OCI-LY1 (cell line): ENCODE results near the gene SLC35G2.
"Not testable (repeated sequence)": the region's sequence is repeated elsewhere in the genome, so short reads cannot be mapped to it uniquely, and the experiment has no call there.

ENCODE experiments used
- H2AFZ ChIP-seq: fragments of 200-600 bp; sonication (generic), shearing (Covaris generic); 2 replicates; pipeline ENCODE4 v1.6.0; 2014; ENCODE audit warnings: antibody characterized with exemption, mild to moderate bottlenecking, low read length
- H3F3A ChIP-seq: fragments of 200-600 bp; sonication (generic), shearing (Covaris generic); 2 replicates; pipeline ENCODE4 v1.6.0; 2014; ENCODE audit warnings: mild to moderate bottlenecking, antibody characterized with exemption, low read length, moderate library complexity; ENCODE audit not compliant: insufficient read depth
- H3K27ac ChIP-seq: fragments of 200-600 bp; sonication (generic); 2 replicates; pipeline ENCODE4 v1.5.1; 2014; ENCODE audit warnings: low read length, mixed run types, mild to moderate bottlenecking, low read depth; ENCODE audit not compliant: poor library complexity, severe bottlenecking
- H3K27me3 ChIP-seq: fragments of 200-600 bp; sonication (generic); 2 replicates; pipeline ENCODE4 v1.6.0; 2014; ENCODE audit warnings: antibody characterized with exemption, mild to moderate bottlenecking, low read length, moderate library complexity; ENCODE audit not compliant: insufficient read depth
- H3K36me3 ChIP-seq: fragments of 200-600 bp; sonication (generic); 2 replicates; pipeline ENCODE4 v1.6.1; 2014; ENCODE audit warnings: mild to moderate bottlenecking, antibody characterized with exemption, low read length, moderate library complexity, mixed read lengths; ENCODE audit not compliant: insufficient read depth
- H3K4me1 ChIP-seq: fragments of 200-600 bp; sonication (generic); 2 replicates; pipeline ENCODE4 v1.5.1; 2014; ENCODE audit warnings: mild to moderate bottlenecking, low read length, moderate library complexity; ENCODE audit not compliant: insufficient read depth, severe bottlenecking
- H3K4me2 ChIP-seq: fragments of 200-600 bp; sonication (generic), shearing (Covaris generic); 2 replicates; pipeline ENCODE4 v1.6.1; 2014; ENCODE audit warnings: low read length
- H3K4me3 ChIP-seq: fragments of 200-600 bp; sonication (generic); 2 replicates; pipeline ENCODE4 v1.5.1; 2014; ENCODE audit warnings: low read length, low read depth, mild to moderate bottlenecking, mixed read lengths; ENCODE audit not compliant: poor library complexity, severe bottlenecking
- H3K79me2 ChIP-seq: fragments of 200-600 bp; shearing (Covaris generic); 2 replicates; pipeline ENCODE4 v1.6.1; 2016; ENCODE audit warnings: mixed run types, low read length, mixed read lengths; ENCODE audit not compliant: insufficient read depth
- H3K9ac ChIP-seq: fragments of 200-600 bp; sonication (generic), shearing (Covaris generic); 2 replicates; pipeline ENCODE4 v1.6.1; 2014; ENCODE audit warnings: mild to moderate bottlenecking, low read length, mixed read lengths
- H3K9me2 ChIP-seq: fragments of 200-600 bp; sonication (generic), shearing (Covaris generic); 2 replicates; pipeline ENCODE4 v1.6.1; 2014; ENCODE audit warnings: low read depth, mild to moderate bottlenecking, low read length, mixed read lengths
- H3K9me3 ChIP-seq: fragments of 200-600 bp; shearing (Covaris generic); 2 replicates; pipeline ENCODE4 v1.6.1; 2014; ENCODE audit warnings: low read length, mixed read lengths
- H4K20me1 ChIP-seq: fragments of 200-600 bp; sonication (generic), shearing (Covaris generic); 2 replicates; pipeline ENCODE4 v1.6.0; 2016; ENCODE audit warnings: mild to moderate bottlenecking, low read length; ENCODE audit not compliant: insufficient read depth
- EZH2 ChIP-seq: fragments of 200-600 bp; sonication (generic), shearing (Covaris generic); IDR thresholded peaks from 2 replicates; pipeline ENCODE4 v1.8.0; 2017; ENCODE audit warnings: borderline replicate concordance, mixed run types, mild to moderate bottlenecking, antibody characterized with exemption, low read length, moderate library complexity, mixed read lengths
- TF ChIP-seq, protein P1 (sequence below): fragments of 200-600 bp; sonication (generic), shearing (Covaris generic); IDR thresholded peaks from 2 replicates; pipeline ENCODE4 v1.5.1; 2017; ENCODE audit warnings: mild to moderate bottlenecking, antibody characterized with exemption, low read length, moderate library complexity, mixed read lengths

Gene SLC35G2

DNA sequence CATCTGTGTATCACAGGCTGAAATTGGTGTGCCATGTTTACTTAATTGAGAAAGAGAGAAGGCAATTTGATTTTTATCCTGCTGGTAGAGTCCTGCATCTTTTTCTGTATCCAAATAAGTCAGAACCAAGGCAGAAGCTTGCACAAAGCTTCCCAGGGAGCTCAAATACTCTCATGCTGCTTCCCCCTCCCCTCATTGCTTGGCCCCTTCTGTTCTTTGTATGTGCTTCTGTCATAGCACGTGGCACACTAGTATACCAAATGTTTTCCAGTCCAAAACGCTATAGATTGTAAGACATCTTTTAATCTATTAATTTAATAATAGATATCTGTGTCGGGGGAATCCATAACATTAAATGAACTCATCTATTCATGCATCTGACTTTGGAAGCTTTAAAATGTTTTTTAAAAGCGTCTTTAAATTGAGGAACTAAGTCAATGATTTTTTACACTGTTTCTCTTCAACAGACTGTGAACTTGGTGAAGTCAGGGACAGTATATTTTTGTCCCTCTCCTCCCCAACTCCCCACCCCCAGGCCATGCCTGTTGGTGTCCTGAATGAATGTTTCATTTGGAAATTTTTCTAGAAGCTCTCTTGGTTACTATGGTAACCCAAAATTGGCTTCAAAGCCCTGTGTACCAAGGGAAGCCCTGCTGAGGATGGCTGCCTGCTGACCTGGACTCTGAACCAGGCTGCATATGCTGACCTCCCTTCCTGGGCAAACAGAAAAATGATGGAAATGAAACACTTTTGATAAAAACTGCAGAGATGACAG, 26.2 kb upstream of the SLC35G2 start:
- no peak overlapping the region for H2AFZ ChIP-seq
- H3K4me2 ChIP-seq: no peak overlapping the region
- no peak overlapping the region for H3K9ac ChIP-seq

DNA sequence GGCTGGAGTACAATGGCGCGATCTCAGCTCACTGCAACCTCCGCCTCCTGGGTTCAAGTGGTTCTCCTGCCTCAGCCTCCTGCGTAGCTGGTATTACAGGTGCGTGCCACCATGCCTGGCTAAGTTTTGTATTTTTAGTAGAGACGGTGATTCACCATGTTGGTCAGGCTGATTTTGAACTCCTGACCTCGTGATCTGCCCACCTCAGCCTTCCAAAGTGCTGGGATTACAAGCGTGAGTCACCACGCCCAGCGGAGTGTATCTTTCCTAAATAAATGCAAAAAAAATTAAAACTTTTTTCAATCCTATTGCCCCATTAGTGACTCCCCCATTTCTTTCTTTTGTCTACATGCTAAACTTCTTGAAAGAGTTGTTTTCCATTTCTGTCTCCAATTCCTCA, 17.8 kb upstream of the SLC35G2 start:
- H3K9me2 ChIP-seq, H4K20me1 ChIP-seq, H3K4me2 ChIP-seq, H3K4me1 ChIP-seq, H3K9ac ChIP-seq, H3K4me3 ChIP-seq, H3K27me3 ChIP-seq, H3K36me3 ChIP-seq, H3K27ac ChIP-seq, H3K9me3 ChIP-seq, H2AFZ ChIP-seq, H3F3A ChIP-seq, H3K79me2 ChIP-seq: not testable (repeated sequence)

More for the DNA sequence above, 26.2 kb upstream of the SLC35G2 start:
- Histone ChIP-seq H3K79me2 (no peaks in the 10 kb centered on the region), H3K27ac (no peak overlapping the region), H3K27me3 (no peaks in the 10 kb centered on the region), H3F3A (no peaks in the 10 kb centered on the region), H3K4me3 (no peak overlapping the region), H3K36me3 (no peaks in the 10 kb centered on the region), H3K4me1 (no peaks in the 10 kb centered on the region), H3K9me3 (no peaks in the 10 kb centered on the region), H4K20me1 (no peaks in the 10 kb centered on the region), H3K9me2 (no peaks in the 10 kb centered on the region)
- TF ChIP-seq EZH2: no peak
- TF ChIP-seq, protein P1, sequence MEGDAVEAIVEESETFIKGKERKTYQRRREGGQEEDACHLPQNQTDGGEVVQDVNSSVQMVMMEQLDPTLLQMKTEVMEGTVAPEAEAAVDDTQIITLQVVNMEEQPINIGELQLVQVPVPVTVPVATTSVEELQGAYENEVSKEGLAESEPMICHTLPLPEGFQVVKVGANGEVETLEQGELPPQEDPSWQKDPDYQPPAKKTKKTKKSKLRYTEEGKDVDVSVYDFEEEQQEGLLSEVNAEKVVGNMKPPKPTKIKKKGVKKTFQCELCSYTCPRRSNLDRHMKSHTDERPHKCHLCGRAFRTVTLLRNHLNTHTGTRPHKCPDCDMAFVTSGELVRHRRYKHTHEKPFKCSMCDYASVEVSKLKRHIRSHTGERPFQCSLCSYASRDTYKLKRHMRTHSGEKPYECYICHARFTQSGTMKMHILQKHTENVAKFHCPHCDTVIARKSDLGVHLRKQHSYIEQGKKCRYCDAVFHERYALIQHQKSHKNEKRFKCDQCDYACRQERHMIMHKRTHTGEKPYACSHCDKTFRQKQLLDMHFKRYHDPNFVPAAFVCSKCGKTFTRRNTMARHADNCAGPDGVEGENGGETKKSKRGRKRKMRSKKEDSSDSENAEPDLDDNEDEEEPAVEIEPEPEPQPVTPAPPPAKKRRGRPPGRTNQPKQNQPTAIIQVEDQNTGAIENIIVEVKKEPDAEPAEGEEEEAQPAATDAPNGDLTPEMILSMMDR: no peak

DNA sequence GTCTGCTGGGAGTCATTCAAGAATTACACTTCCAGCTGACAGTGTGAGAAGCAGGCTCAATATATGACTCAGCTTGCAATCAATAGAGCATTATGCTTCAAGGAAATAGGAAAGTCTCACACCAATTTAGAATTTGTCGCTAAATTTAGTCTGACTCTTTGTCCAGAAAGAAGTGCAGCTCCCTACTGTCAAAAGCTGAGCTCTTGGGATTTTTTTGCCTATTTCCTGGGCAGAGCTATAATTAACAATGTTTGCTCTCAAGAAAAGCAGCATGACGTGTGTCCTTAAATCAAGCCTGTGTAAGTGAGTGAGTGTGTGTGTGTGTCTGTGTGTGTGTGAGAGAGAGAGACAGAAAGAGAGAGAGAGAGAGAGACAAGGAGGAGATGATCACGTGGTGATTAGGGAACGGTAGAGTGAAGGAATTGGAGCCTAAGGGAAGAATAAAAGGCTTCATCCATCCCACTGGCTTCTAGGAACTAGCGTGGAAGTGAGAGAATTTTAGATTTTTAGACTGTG, 16.4 kb upstream of the SLC35G2 start:
- no peaks in the 10 kb centered on the region for H3F3A ChIP-seq
- no peaks in the 10 kb centered on the region for H4K20me1 ChIP-seq
- no peaks in the 10 kb centered on the region for H3K9me3 ChIP-seq
- no peak overlapping the region for H3K9ac ChIP-seq
- H3K36me3 ChIP-seq: no peaks in the 10 kb centered on the region
- H3K9me2 ChIP-seq: no peaks in the 10 kb centered on the region
- no peaks in the 10 kb centered on the region for H3K4me1 ChIP-seq
- no peaks in the 10 kb centered on the region for H3K79me2 ChIP-seq
- no peak overlapping the region for H3K27ac ChIP-seq
- no peak for TF ChIP-seq EZH2
- TF ChIP-seq, protein P1: no peak
- no peak overlapping the region for H3K4me3 ChIP-seq
- H3K27me3 ChIP-seq: no peaks in the 10 kb centered on the region
- H3K4me2 ChIP-seq: no peak overlapping the region
- H2AFZ ChIP-seq: no peak overlapping the region

DNA sequence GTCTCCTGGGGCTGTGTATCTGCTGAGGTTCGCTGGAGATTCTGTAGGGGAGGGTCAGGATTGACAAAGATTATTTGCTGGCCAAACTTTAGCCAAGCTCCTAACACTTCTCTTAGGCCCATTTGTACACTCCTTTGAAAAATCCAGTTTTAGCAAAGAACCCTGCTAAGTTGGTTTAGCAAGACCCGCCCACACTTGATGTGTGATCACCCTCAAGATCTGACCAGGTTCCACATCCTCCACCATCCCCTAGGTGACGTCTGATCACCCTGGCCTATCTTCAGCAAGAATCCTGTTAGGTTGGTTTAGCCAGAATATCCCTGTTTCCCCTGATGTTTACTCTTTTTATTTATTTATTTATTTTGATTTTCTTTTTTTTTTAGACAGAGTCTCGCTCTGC, 14.8 kb upstream of the SLC35G2 start:
- H3K9me2 ChIP-seq: no peaks in the 10 kb centered on the region
- no peaks in the 10 kb centered on the region for H3K4me1 ChIP-seq
- no peaks in the 10 kb centered on the region for H4K20me1 ChIP-seq
- H3K9ac ChIP-seq: no peak overlapping the region
- H3F3A ChIP-seq: no peaks in the 10 kb centered on the region
- no peak overlapping the region for H2AFZ ChIP-seq
- H3K27ac ChIP-seq: no peak overlapping the region
- no peak overlapping the region for H3K4me3 ChIP-seq
- H3K27me3 ChIP-seq: no peaks in the 10 kb centered on the region
- no peaks in the 10 kb centered on the region for H3K36me3 ChIP-seq
- no peak for TF ChIP-seq EZH2
- TF ChIP-seq, protein P1: no peak
- H3K79me2 ChIP-seq: no peaks in the 10 kb centered on the region
- no peak overlapping the region for H3K4me2 ChIP-seq
- no peaks in the 10 kb centered on the region for H3K9me3 ChIP-seq
